H9 (cell line): ENCODE data around the gene ASPA. TPM values are rescaled to one million over a fixed set of nuclear protein-coding genes. Genes with fewer than 3 reads are reported as not detected.

Source experiments
- DNase-seq: peaks from one replicate; pipeline ENCODE4 v3.0.0-alpha.2; 2017
- H2AFZ ChIP-seq: one replicate; pipeline ENCODE4 v1.6.1; 2013; ENCODE audit warnings: mild to moderate bottlenecking, low read length, control low read depth, moderate library complexity
- H2AK5ac ChIP-seq: 2 replicates; pipeline ENCODE4 v1.6.1; 2013; ENCODE audit warnings: low read length, control low read depth, mixed read lengths; ENCODE audit not compliant: insufficient read length
- H2BK120ac ChIP-seq: one replicate; pipeline ENCODE4 v1.6.1; 2013; ENCODE audit warnings: low read depth, mild to moderate bottlenecking, low read length, control low read depth, inconsistent platforms; ENCODE audit not compliant: poor library complexity, severe bottlenecking
- H2BK12ac ChIP-seq: 2 replicates; pipeline ENCODE4 v1.6.1; 2013; ENCODE audit warnings: low read length, control low read depth, mixed read lengths, low read depth; ENCODE audit not compliant: insufficient read length
- H2BK15ac ChIP-seq: 2 replicates; pipeline ENCODE4 v1.6.1; 2013; ENCODE audit warnings: low read depth, low read length, control low read depth
- H2BK20ac ChIP-seq: one replicate; pipeline ENCODE4 v1.6.1; 2013; ENCODE audit warnings: low read depth, mild to moderate bottlenecking, low read length, control low read depth, inconsistent platforms; ENCODE audit not compliant: poor library complexity, severe bottlenecking
- H2BK5ac ChIP-seq: 2 replicates; pipeline ENCODE4 v1.6.1; 2013; ENCODE audit warnings: low read length, control low read depth, mixed read lengths; ENCODE audit not compliant: insufficient read length
- H3K14ac ChIP-seq: 2 replicates; pipeline ENCODE4 v1.6.1; 2013; ENCODE audit warnings: low read length, control low read depth; ENCODE audit not compliant: insufficient read depth
- H3K18ac ChIP-seq: 2 replicates; pipeline ENCODE4 v1.6.1; 2013; ENCODE audit warnings: low read depth, mild to moderate bottlenecking, mixed read lengths, low read length, control low read depth; ENCODE audit not compliant: insufficient read length
- H3K23ac ChIP-seq: 2 replicates; pipeline ENCODE4 v1.6.1; 2013; ENCODE audit warnings: low read length, control low read depth, mixed read lengths, low read depth; ENCODE audit not compliant: insufficient read length
- H3K23me2 ChIP-seq: 2 replicates; pipeline ENCODE4 v1.6.1; 2013; ENCODE audit warnings: low read depth, mild to moderate bottlenecking, mixed read lengths, low read length, control low read depth; ENCODE audit not compliant: insufficient read length, poor library complexity, severe bottlenecking
- H3K27ac ChIP-seq: 2 replicates; pipeline ENCODE4 v1.5.1; 2013; ENCODE audit warnings: low read length, control low read depth, mixed read lengths, low read depth; ENCODE audit not compliant: insufficient read length
- H3K27me3 ChIP-seq: 2 replicates; pipeline ENCODE4 v1.6.1; 2013; ENCODE audit warnings: low read length, control low read depth, inconsistent platforms; ENCODE audit not compliant: insufficient read depth
- H3K4ac ChIP-seq: 2 replicates; pipeline ENCODE4 v1.6.1; 2013; ENCODE audit warnings: low read depth, mild to moderate bottlenecking, control low read depth, inconsistent platforms, low read length, moderate library complexity
- H3K4me1 ChIP-seq: 2 replicates; pipeline ENCODE4 v1.6.1; 2013; ENCODE audit warnings: low read length, control low read depth, inconsistent platforms; ENCODE audit not compliant: insufficient read depth
- H3K4me2 ChIP-seq: 2 replicates; pipeline ENCODE4 v1.6.1; 2013; ENCODE audit warnings: low read length, control low read depth, mixed read lengths; ENCODE audit not compliant: insufficient read length, insufficient read depth
- H3K56ac ChIP-seq: 2 replicates; pipeline ENCODE4 v1.6.1; 2013; ENCODE audit warnings: low read depth, mild to moderate bottlenecking, mixed read lengths, low read length, control low read depth; ENCODE audit not compliant: insufficient read length
- H3K79me1 ChIP-seq: 2 replicates; pipeline ENCODE4 v1.6.1; 2013; ENCODE audit warnings: low read depth, mild to moderate bottlenecking, moderate library complexity, low read length, control low read depth, inconsistent platforms; ENCODE audit not compliant: insufficient read depth, poor library complexity, severe bottlenecking
- H3K79me2 ChIP-seq: 2 replicates; pipeline ENCODE4 v1.6.1; 2013; ENCODE audit warnings: low read length, control low read depth, inconsistent platforms; ENCODE audit not compliant: insufficient read depth
- H3K9ac ChIP-seq: 2 replicates; pipeline ENCODE4 v1.6.1; 2013; ENCODE audit warnings: low read length, control low read depth, mixed read lengths; ENCODE audit not compliant: insufficient read length; ENCODE audit errors: extremely low read depth
- H3K9me3 ChIP-seq: one replicate; pipeline ENCODE4 v1.6.1; 2013; ENCODE audit warnings: low read depth, low read length, inconsistent platforms; ENCODE audit not compliant: control insufficient read depth
- H3T11ph ChIP-seq: one replicate; pipeline ENCODE4 v1.6.1; 2013; ENCODE audit warnings: mild to moderate bottlenecking, low read length, control low read depth, inconsistent platforms
- H4K20me1 ChIP-seq: one replicate; pipeline ENCODE4 v1.6.1; 2013; ENCODE audit not compliant: control insufficient read depth, insufficient read length, insufficient read depth
- H4K5ac ChIP-seq: 2 replicates; pipeline ENCODE4 v1.6.1; 2013; ENCODE audit warnings: low read depth, mild to moderate bottlenecking, mixed read lengths, low read length, control low read depth; ENCODE audit not compliant: insufficient read length
- H4K8ac ChIP-seq: replicated peaks from 2 replicates; pipeline ENCODE4 v1.6.1; 2013; ENCODE audit warnings: low read length, control low read depth, mixed read lengths, low read depth; ENCODE audit not compliant: insufficient read length
- H4K91ac ChIP-seq: 2 replicates; pipeline ENCODE4 v1.6.1; 2013; ENCODE audit warnings: low read depth, mild to moderate bottlenecking, moderate library complexity, mixed read lengths, low read length, control low read depth; ENCODE audit not compliant: insufficient read length
- H3K27ac Mint-ChIP-seq, 3 experiments: 2 replicates in 2 of 3; 3 replicates in 1 of 3; pipeline ENCODE4 v1.8.0; 2020 to 2021; ENCODE audit warnings: mixed read lengths in 3 of 3, mild to moderate bottlenecking in 1 of 3, moderate library complexity in 1 of 3
- H3K27me3 Mint-ChIP-seq: 2 replicates; pipeline ENCODE4 v1.8.0; 2021; ENCODE audit warnings: low read depth, mild to moderate bottlenecking, moderate library complexity, mixed read lengths
- H3K36me3 Mint-ChIP-seq, 3 experiments: 2 replicates in 2 of 3; 3 replicates in 1 of 3; pipeline ENCODE4 v1.8.0; 2020 to 2021; ENCODE audit warnings: low read depth in 3 of 3, mixed read lengths in 3 of 3; ENCODE audit not compliant: insufficient read depth in 1 of 3
- H3K4me1 Mint-ChIP-seq, 2 experiments: 2 replicates each; pipeline ENCODE4 v1.8.0; 2020; ENCODE audit warnings: mixed read lengths in 2 of 2
- H3K4me3 Mint-ChIP-seq, 2 experiments: 2 replicates in 1 of 2; 3 replicates in 1 of 2; pipeline ENCODE4 v1.8.0; 2020 to 2021; ENCODE audit warnings: mild to moderate bottlenecking in 2 of 2, mixed read lengths in 2 of 2, moderate library complexity in 1 of 2
- H3K9me3 Mint-ChIP-seq, 2 experiments: 2 replicates in 1 of 2; 3 replicates in 1 of 2; pipeline ENCODE4 v1.8.0; 2020; ENCODE audit warnings: mild to moderate bottlenecking in 2 of 2, mixed read lengths in 2 of 2, moderate library complexity in 1 of 2
- CTCF ChIP-seq: fragments of 200-600 bp; sonication (generic); conservative IDR thresholded peaks from 3 replicates; pipeline ENCODE4 v1.8.0; 2021; ENCODE audit warnings: antibody characterized with exemption, mild to moderate bottlenecking
- WGBS: extraction: QIAGEN DNeasy Blood & Tissue Kit; methylation state at CpG from one replicate; pipeline ENCODE4 v1.1.7; 2013; ENCODE audit warnings: missing lambda C conversion rate, low lambda C conversion rate, mixed read lengths; ENCODE audit not compliant: insufficient read length; ENCODE audit errors: extremely low coverage; 5-methylcytosine and 5-hydroxymethylcytosine counted together
- total RNA-seq: library from RNA; stranded (reverse); gene quantifications from 2 replicates; pipeline ENCODE4 v1.2.1, GENCODE V29; 2021

The ASPA gene
- total RNA-seq, 1 experiment from 2014 or later: not detected

DNA sequence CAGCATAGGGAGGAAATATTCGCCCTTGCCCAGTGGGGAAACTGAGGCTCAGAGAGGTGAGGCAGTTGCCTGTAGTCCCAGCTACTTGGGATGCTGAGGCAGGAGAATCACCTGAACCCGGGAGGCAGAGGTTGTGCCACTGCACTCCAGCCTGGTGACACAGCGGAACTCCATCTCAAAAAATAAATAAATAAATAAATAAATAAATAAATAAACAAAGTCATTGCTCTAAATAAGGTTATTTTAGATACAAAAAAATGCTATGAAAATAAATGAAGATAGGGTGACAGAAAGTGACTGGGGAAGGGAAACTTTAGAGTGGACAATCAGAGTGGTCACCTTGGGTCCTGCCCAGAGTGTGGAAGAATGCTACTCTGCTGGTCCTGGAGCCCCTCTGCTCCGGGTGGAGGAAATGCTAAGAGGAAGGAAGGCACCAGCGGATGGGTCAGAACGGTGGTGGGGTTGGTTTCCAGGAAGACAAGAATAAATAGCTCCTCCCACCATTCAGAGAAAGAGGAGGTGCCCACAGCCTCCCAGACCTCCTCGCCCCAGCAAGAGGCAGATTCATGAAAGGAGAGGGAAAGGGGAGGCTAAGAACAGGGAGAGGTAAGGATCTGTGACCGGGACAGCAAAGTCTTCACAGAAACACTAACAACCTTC is 64.2 kb downstream of the ASPA start:
- H2BK120ac ChIP-seq: no peak overlapping the region
- no peak overlapping the region for H2BK20ac ChIP-seq

More for the DNA sequence above, 64.2 kb downstream of the ASPA start:
- H2AFZ ChIP-seq: no peak overlapping the region
- no peak overlapping the region for H3K56ac ChIP-seq
- peaks cover 6% of the 10 kb centered on the region for H3K23me2 ChIP-seq
- H2BK12ac ChIP-seq: no peak overlapping the region
- H4K5ac ChIP-seq: no peak overlapping the region
- H3K4me1 ChIP-seq: peaks cover 2% of the 10 kb centered on the region; the same call in 1 of the 2 replicates
- H3K9me3 Mint-ChIP-seq: no peaks in the 10 kb centered on the region
- H3K4ac ChIP-seq: no peak overlapping the region
- no peaks in the 10 kb centered on the region for H3K27me3 ChIP-seq
- no peak overlapping the region for H3K23ac ChIP-seq
- H2AK5ac ChIP-seq: no peak overlapping the region
- H2BK15ac ChIP-seq: no peak overlapping the region
- no peak overlapping the region for H3T11ph ChIP-seq
- no peak overlapping the region for H3K27ac Mint-ChIP-seq
- no peak overlapping the region for H3K9ac ChIP-seq
- no peak overlapping the region for H3K14ac ChIP-seq
- no peak overlapping the region for H3K27ac ChIP-seq
- H2BK5ac ChIP-seq: no peak overlapping the region
- H3K4me3 Mint-ChIP-seq: no peak overlapping the region; a peak in 1 of 5 replicates
- no peaks in the 10 kb centered on the region for H3K36me3 Mint-ChIP-seq
- H3K4me1 Mint-ChIP-seq: peaks cover 8 to 11% of the 10 kb centered on the region in 2 experiments
- no peak overlapping the region for H3K18ac ChIP-seq
- no peaks in the 10 kb centered on the region for H3K9me3 ChIP-seq
- peaks cover 4% of the 10 kb centered on the region for H3K27me3 Mint-ChIP-seq
- no CpG with 5 or more reads among the region's 8 CpGs for WGBS
- H3K79me2 ChIP-seq: no peaks in the 10 kb centered on the region
- H3K4me2 ChIP-seq: no peak overlapping the region
- no peak overlapping the region for H4K91ac ChIP-seq
- peak; percentile 32 for DNase-seq
- no peaks in the 10 kb centered on the region for H4K20me1 ChIP-seq
- H3K79me1 ChIP-seq: no peaks in the 10 kb centered on the region
- no peak for TF ChIP-seq CTCF
- H4K8ac ChIP-seq: no peak overlapping the region
